ENCODE data around the gene FLT4. TPM values are rescaled to one million over a fixed set of nuclear protein-coding genes. Genes with fewer than 3 reads are reported as not detected.

Gene FLT4
- total and polyA plus RNA-seq, 4 donors = 0.13 to 22.1 (median 7.6) TPM

DNA sequence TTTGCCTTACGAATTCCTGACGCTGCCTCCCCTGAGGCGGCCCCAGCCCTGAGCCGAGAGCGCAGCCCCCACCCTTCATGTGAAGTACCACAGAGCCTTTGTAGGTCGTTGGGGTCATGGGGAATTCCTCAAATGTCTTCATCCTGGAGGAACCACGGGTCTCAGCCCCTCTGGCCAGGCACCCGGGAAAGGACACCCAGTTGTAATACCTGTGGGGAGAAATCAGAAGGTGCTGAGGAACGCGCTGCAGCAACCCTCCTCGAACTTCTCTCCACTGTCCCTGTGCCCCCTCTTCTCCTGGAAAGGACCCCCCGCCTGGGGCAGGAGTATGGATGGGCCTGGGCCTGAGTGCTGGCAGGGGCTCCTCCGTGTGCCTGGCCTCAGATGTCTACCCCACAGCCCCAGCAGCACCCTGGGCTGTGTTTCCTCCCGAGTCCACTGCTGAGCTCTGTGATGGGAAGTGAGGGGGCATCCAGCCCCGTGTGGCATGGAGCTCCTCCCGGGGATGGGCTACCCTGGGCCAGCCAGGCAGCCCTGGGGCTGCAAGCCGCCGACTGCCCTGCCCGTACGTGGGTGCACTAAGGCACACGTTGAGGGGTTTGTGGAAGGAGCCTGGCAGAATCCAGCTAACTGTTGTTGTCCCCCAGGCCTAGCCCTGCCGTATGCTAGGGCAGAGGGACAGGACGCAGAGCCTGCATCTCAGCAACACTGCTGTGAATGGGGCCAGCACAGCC, 39.4 kb downstream of the FLT4 start:
- H3K4me1 ChIP-seq (ENCODE audit: control insufficient read depth in 1 of 2, insufficient read depth in 2 of 2, low read length in 2 of 2) = no peaks in the 10 kb centered on the region
- H3K9me3 ChIP-seq (ENCODE audit: control insufficient read depth, low read length) = no peaks in the 10 kb centered on the region
- WGBS, 2 donors = 72 to 79% methylated on average over 20 to 23 of the region's 23 CpGs
- H3K27me3 ChIP-seq (ENCODE audit: control insufficient read depth in 1 of 2, insufficient read depth in 2 of 2, low read length in 1 of 2) = no peaks in the 10 kb centered on the region
- no peak for DNase-seq
- intact Hi-C loops (cut with DNase I) = no loop called here
- H3K36me3 ChIP-seq (ENCODE audit: control insufficient read depth in 1 of 2, insufficient read depth in 2 of 2, low read length in 1 of 2) = no peaks in the 10 kb centered on the region
- no peak overlapping the region for H3K27ac ChIP-seq (ENCODE audit: low read depth in 1 of 2, low read length in 2 of 2)
- H3K4me3 ChIP-seq (ENCODE audit: low read length in 2 of 2) = no peak overlapping the region
- ATAC-seq (ENCODE audit: low FRiP score) = no peak

DNA sequence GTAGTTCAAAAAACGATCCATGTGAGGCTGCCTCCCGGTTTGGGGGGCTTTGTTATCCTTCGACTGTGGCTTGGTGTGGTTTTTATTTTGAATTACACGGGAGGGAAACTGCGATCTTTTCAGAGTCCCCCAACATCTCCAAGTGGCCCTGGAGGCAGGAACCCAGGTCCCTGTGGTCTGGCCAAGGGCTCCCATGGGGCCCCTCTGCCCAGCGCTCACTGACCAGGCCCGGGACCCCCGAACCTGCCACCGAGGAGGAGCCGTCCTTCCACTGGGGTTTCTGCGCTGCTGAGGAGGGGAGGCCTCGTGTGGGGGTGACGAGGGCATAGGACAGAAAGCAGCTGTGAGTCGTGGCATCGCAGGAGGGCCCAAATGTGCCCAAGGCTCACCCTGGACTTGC, 40.0 kb downstream of the FLT4 start:
- intact Hi-C loops (cut with DNase I) = no loop called here
- Histone ChIP-seq H3K4me1 (ENCODE audit: control insufficient read depth in 1 of 2, insufficient read depth in 2 of 2, low read length in 2 of 2) (no peaks in the 10 kb centered on the region), H3K27me3 (ENCODE audit: control insufficient read depth in 1 of 2, insufficient read depth in 2 of 2, low read length in 1 of 2) (no peaks in the 10 kb centered on the region), H3K27ac (ENCODE audit: low read depth in 1 of 2, low read length in 2 of 2) (no peak overlapping the region), H3K36me3 (ENCODE audit: control insufficient read depth in 1 of 2, insufficient read depth in 2 of 2, low read length in 1 of 2) (no peaks in the 10 kb centered on the region), H3K9me3 (ENCODE audit: control insufficient read depth, low read length) (no peaks in the 10 kb centered on the region), H3K4me3 (ENCODE audit: low read length in 2 of 2) (no peak overlapping the region)
- ATAC-seq (ENCODE audit: low FRiP score) (no peak), DNase-seq (no peak)
- 85 to 87% methylated on average over 15 of the region's 15 CpGs for WGBS, 2 donors

DNA sequence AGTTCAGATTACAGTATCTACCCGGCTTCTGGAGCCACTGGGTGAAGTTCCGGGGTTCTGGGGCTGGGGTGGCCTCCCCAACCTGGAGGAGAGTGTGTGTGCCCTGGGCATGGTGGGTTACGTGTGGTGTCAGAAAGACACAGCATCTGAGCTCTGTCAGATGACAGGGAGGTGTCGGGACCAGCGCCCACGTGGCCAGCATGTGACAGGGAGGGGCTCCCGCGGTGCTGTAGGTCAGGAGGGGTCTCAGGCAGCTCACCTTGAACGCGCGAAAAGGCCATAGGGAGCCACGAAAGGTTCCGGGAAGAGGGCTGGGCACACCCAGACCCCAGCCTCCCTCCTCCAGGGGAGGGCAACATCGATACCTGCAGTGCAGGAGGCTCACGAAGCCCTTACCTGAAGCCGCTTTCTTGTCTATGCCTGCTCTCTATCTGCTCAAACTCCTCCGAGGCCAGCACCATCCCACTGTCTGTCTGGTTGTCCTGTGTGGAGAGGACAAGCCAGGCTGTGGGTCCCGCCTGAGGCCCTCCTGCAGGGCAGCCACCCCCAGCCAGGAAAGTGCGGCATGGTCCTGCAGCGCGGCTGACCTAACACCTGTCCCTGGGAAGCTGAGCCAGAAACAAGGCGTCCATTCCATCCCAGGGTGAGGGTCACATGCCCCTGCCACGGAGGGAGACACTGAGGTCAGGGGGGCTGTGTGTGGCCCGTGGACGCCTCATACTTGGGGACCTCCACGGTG, 40.7 kb downstream of the FLT4 start:
- H3K36me3 ChIP-seq (ENCODE audit: control insufficient read depth in 1 of 2, insufficient read depth in 2 of 2, low read length in 1 of 2) = no peaks in the 10 kb centered on the region
- ATAC-seq (ENCODE audit: low FRiP score) (no peak), DNase-seq (peak in 1 of 2 donors; percentile 28)
- no peaks in the 10 kb centered on the region for H3K27me3 ChIP-seq (ENCODE audit: control insufficient read depth in 1 of 2, insufficient read depth in 2 of 2, low read length in 1 of 2)
- intact Hi-C loops (cut with DNase I) = no loop called here
- no peak overlapping the region for H3K4me3 ChIP-seq (ENCODE audit: low read length in 2 of 2)
- WGBS, 2 donors = 88 to 89% methylated on average over 26 of the region's 26 CpGs
- H3K9me3 ChIP-seq (ENCODE audit: control insufficient read depth, low read length) = no peaks in the 10 kb centered on the region
- H3K4me1 ChIP-seq (ENCODE audit: control insufficient read depth in 1 of 2, insufficient read depth in 2 of 2, low read length in 2 of 2) = no peaks in the 10 kb centered on the region
- H3K27ac ChIP-seq (ENCODE audit: low read depth in 1 of 2, low read length in 2 of 2) = no peak overlapping the region

DNA sequence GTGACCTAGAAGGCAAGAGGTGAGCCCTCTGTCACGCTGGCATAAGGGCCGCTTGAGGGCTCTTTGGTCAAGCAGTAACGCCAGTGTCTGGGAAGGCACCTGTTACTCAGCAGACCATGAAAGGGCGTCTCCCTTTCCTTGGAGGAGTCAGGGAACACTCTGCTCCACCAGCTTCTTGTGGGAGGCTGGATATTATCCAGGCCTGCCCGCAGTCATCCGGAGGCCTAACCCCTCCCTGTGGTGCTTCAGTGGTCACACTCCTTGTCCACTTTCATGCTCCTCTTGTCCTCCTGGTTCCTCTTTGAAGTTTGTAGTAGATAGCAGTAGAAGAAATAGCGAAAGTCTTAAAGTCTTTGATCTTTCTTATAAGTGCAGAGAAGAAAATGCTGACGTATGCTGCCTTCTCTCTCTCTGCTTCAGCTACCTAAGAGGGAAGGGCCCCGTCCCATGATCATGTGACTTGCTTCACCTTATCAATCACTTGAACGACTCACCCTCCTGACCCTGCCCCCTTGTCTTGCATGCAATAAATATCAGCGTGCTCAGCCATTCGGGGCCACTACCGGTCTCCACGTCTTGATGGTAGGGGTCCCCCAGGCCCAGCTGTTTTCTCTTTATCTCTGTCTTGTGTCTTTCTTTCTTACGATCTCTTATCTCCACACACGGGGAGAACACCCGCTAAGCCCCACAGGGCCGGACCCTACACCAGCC, 41.4 kb downstream of the FLT4 start:
- intact Hi-C loops (cut with DNase I) = no loop called here
- WGBS, 2 donors = 55 to 57% methylated on average over 18 of the region's 18 CpGs
- no peaks in the 10 kb centered on the region for H3K27me3 ChIP-seq (ENCODE audit: control insufficient read depth in 1 of 2, insufficient read depth in 2 of 2, low read length in 1 of 2)
- no peaks in the 10 kb centered on the region for H3K4me1 ChIP-seq (ENCODE audit: control insufficient read depth in 1 of 2, insufficient read depth in 2 of 2, low read length in 2 of 2)
- no peaks in the 10 kb centered on the region for H3K9me3 ChIP-seq (ENCODE audit: control insufficient read depth, low read length)
- no peaks in the 10 kb centered on the region for H3K36me3 ChIP-seq (ENCODE audit: control insufficient read depth in 1 of 2, insufficient read depth in 2 of 2, low read length in 1 of 2)
- H3K27ac ChIP-seq (ENCODE audit: low read depth in 1 of 2, low read length in 2 of 2) = no peak overlapping the region
- DNase-seq (peak in 1 of 2 donors; percentile 9), ATAC-seq (ENCODE audit: low FRiP score) (no peak)
- H3K4me3 ChIP-seq (ENCODE audit: low read length in 2 of 2) = no peak overlapping the region

DNA sequence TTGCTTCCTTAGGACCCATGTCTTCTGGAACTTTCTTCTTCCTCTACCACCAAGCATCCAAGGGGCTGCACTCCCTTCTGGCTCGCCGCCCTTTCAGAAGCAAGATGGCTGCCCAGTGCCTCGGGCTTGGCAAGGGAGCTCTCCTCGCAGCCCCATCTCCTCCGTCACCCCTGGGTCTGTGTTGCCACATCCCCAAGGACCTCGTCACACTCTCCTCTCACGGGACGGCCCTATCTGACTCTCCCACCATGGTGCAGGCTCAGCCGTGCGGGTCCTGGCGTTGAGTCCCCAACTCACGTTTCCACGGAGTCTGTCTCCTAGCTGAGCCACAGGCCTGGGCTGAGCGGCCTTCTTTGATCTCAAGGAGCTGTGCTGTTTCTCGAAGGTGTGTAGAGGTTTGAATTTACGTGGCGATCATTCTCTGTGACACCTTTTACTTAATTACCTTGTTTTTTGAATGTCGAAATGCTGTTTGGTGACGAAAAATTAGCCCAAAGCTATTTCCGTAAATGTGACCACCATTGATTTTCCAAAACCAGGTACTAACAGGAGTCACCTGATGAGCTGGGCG, 43.1 kb downstream of the FLT4 start:
- H3K27me3 ChIP-seq (ENCODE audit: control insufficient read depth in 1 of 2, insufficient read depth in 2 of 2, low read length in 1 of 2) = no peaks in the 10 kb centered on the region
- H3K9me3 ChIP-seq (ENCODE audit: control insufficient read depth, low read length) = no peaks in the 10 kb centered on the region
- no peaks in the 10 kb centered on the region for H3K4me1 ChIP-seq (ENCODE audit: control insufficient read depth in 1 of 2, insufficient read depth in 2 of 2, low read length in 2 of 2)
- intact Hi-C loops (cut with DNase I) = no loop called here
- no peak overlapping the region for H3K27ac ChIP-seq (ENCODE audit: low read depth in 1 of 2, low read length in 2 of 2)
- 79 to 82% methylated on average over 21 of the region's 21 CpGs for WGBS, 2 donors
- H3K4me3 ChIP-seq (ENCODE audit: low read length in 2 of 2) = no peak overlapping the region
- peak; percentile 26 to 54 for DNase-seq
- ATAC-seq (ENCODE audit: low FRiP score) = no peak
- H3K36me3 ChIP-seq (ENCODE audit: control insufficient read depth in 1 of 2, insufficient read depth in 2 of 2, low read length in 1 of 2) = no peaks in the 10 kb centered on the region

DNA sequence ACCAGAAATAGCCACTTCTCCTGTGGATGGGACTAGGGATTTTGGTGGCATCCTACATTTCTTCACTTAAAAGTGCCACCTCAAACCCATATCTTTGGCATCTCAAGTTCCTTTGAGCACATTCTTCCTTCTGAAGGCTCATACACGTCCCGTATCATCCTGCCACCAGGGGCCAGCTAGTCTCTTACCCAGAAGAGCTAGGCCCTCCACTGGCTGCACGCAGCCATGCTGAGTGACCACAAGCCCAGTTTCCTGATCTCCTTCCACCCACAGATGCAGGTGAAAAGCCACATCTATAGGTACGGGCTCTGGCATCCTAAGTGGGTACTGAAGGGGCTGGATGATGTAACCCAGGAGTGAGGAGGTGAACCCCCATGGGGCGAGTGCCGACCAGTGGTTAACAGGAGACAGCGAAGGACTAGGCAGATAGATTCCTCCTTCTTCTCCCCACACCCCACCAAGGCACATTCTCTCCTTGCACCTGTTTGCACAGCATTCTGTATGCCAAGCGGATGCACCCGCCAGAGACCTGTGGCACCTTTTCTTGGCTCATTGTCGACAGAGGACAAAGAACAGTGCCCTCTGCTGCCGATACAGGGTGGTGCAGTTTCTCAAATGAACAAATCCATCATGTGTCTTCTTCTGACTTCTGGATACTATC, 43.7 kb downstream of the FLT4 start:
- no peaks in the 10 kb centered on the region for H3K27me3 ChIP-seq (ENCODE audit: control insufficient read depth in 1 of 2, insufficient read depth in 2 of 2, low read length in 1 of 2)
- 54 to 58% methylated on average over 11 of the region's 11 CpGs for WGBS, 2 donors
- no peaks in the 10 kb centered on the region for H3K36me3 ChIP-seq (ENCODE audit: control insufficient read depth in 1 of 2, insufficient read depth in 2 of 2, low read length in 1 of 2)
- intact Hi-C loops (cut with DNase I) = no loop called here
- DNase-seq (peak; percentile 55 to 62), ATAC-seq (ENCODE audit: low FRiP score) (no peak)
- no peaks in the 10 kb centered on the region for H3K9me3 ChIP-seq (ENCODE audit: control insufficient read depth, low read length)
- H3K27ac ChIP-seq (ENCODE audit: low read depth in 1 of 2, low read length in 2 of 2) = no peak overlapping the region
- H3K4me1 ChIP-seq (ENCODE audit: control insufficient read depth in 1 of 2, insufficient read depth in 2 of 2, low read length in 2 of 2) = no peaks in the 10 kb centered on the region
- H3K4me3 ChIP-seq (ENCODE audit: low read length in 2 of 2) = no peak overlapping the region

DNA sequence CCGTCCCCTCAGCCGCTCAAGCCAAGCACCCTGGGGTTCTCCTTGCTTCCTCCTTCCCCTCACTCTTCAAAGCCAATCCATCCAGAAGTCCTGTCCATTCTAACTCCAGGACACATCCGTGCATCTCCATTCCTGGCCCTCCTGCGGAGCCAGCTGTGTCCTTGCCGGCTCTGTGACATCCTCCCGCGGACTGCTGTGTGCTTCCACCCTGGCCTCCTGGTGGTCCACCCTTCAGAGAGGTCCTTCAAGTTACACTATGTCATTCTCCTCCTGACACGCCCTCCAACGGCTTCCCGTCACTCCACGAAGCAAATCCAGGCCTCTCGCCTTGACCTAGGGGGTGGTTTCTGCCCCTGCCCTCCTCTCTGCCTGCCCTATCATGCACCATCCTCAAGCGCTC, 45.1 kb downstream of the FLT4 start:
- 84% methylated on average over 13 of the region's 13 CpGs for WGBS, 2 donors
- H3K4me1 ChIP-seq (ENCODE audit: control insufficient read depth in 1 of 2, insufficient read depth in 2 of 2, low read length in 2 of 2) = no peaks in the 10 kb centered on the region
- no peaks in the 10 kb centered on the region for H3K27me3 ChIP-seq (ENCODE audit: control insufficient read depth in 1 of 2, insufficient read depth in 2 of 2, low read length in 1 of 2)
- peak; percentile 29 to 67 for DNase-seq
- no peak overlapping the region for H3K27ac ChIP-seq (ENCODE audit: low read depth in 1 of 2, low read length in 2 of 2)
- intact Hi-C loops (cut with DNase I) = no loop called here
- H3K4me3 ChIP-seq (ENCODE audit: low read length in 2 of 2) = no peak overlapping the region
- no peaks in the 10 kb centered on the region for H3K36me3 ChIP-seq (ENCODE audit: control insufficient read depth in 1 of 2, insufficient read depth in 2 of 2, low read length in 1 of 2)
- no peaks in the 10 kb centered on the region for H3K9me3 ChIP-seq (ENCODE audit: control insufficient read depth, low read length)
- no peak for ATAC-seq (ENCODE audit: low FRiP score)

DNA sequence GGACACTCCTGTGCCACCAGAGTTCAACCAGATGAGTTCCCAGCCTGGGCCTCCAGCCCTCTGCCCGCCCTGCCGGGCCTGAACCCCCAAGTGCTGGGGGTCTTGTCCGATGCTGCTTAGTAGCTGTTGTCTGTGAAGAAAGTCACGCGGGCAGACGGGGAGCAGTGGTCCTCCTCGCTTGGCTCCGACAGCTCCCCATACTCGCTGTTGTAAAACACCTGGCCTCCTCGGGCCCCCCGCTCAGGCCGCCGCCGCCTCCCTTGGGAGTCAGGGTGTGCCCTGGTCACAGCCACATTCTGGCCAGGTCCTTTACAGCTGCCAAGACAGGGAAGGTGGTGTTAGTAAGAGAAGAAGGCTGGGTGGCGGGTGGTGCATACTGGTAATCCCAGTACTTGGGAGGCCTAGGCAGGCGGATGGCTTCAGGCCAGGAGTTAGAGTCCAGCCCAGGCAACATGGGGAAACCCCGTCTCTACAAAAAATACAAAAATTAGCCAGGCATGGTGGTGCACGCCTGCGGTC, 46.3 kb downstream of the FLT4 start:
- H3K4me3 ChIP-seq (ENCODE audit: low read length in 2 of 2) = no peak overlapping the region
- no peaks in the 10 kb centered on the region for H3K36me3 ChIP-seq (ENCODE audit: control insufficient read depth in 1 of 2, insufficient read depth in 2 of 2, low read length in 1 of 2)
- no peaks in the 10 kb centered on the region for H3K4me1 ChIP-seq (ENCODE audit: control insufficient read depth in 1 of 2, insufficient read depth in 2 of 2, low read length in 2 of 2)
- ATAC-seq (ENCODE audit: low FRiP score) (no peak), DNase-seq (peak; percentile 32 to 62)
- H3K27ac ChIP-seq (ENCODE audit: low read depth in 1 of 2, low read length in 2 of 2) = no peak overlapping the region
- WGBS, 2 donors = 93% methylated on average over 19 of the region's 19 CpGs
- H3K9me3 ChIP-seq (ENCODE audit: control insufficient read depth, low read length) = no peaks in the 10 kb centered on the region
- H3K27me3 ChIP-seq (ENCODE audit: control insufficient read depth in 1 of 2, insufficient read depth in 2 of 2, low read length in 1 of 2) = no peaks in the 10 kb centered on the region
- intact Hi-C loops (cut with DNase I) = no loop called here

Data from aorta (tissue), 5 donors.